Gastrocnemius medialis (tissue), 4 donors: Measurements from ENCODE around the gene SPRN. TPM values are rescaled to one million over a fixed set of nuclear protein-coding genes. Genes with fewer than 3 reads are reported as not detected.

Source experiments
- ATAC-seq, 2 donors: fragments of 150-250 bp; one replicate each; pipeline ENCODE4 v1.9.1; 2016
- DNase-seq, 2 donors: peaks; one replicate each; pipeline ENCODE4 v3.0.0-alpha.2; 2019
- H3K27ac ChIP-seq, 4 donors: fragments of 200-600 bp; sonication (generic); 1 replicate in 1 of 4; 2 replicates in 3 of 4; pipeline ENCODE4 v1.5.1; 2016 to 2018; ENCODE audit warnings: mild to moderate bottlenecking in 2 of 4, moderate library complexity in 1 of 4
- H3K27me3 ChIP-seq, 3 donors: fragments of 200-600 bp; sonication (generic) in 2 of 3; 1 replicate in 1 of 3; 2 replicates in 2 of 3; pipeline versions ENCODE4 v1.5.1 to v1.6.0; 2016 to 2019; ENCODE audit warnings: mild to moderate bottlenecking in 1 of 3, moderate library complexity in 1 of 3
- H3K36me3 ChIP-seq, 2 donors: fragments of 200-600 bp; sonication (generic) in 1 of 2; one replicate each; pipeline ENCODE4 v1.5.1; 2017 to 2018
- H3K4me1 ChIP-seq, 2 donors: fragments of 200-600 bp; sonication (generic) in 1 of 2; one replicate each; pipeline ENCODE4 v1.5.1; 2016 to 2017; ENCODE audit warnings: mild to moderate bottlenecking in 2 of 2
- H3K4me3 ChIP-seq, 4 donors: fragments of 200-600 bp; sonication (generic) in 3 of 4; 1 replicate in 1 of 4; 2 replicates in 3 of 4; pipeline ENCODE4 v1.5.1; 2016 to 2019; ENCODE audit warnings: mild to moderate bottlenecking in 2 of 4
- H3K9me3 ChIP-seq, 3 donors: fragments of 200-600 bp; sonication (generic) in 2 of 3; 1 replicate in 1 of 3; 2 replicates in 2 of 3; pipeline ENCODE4 v1.5.1; 2016 to 2019
- POLR2A ChIP-seq, 2 donors: fragments of 450-650 bp; IDR thresholded peaks; one replicate each; pipeline ENCODE4 v1.6.1; 2017; ENCODE audit warnings: antibody characterized with exemption in 2 of 2, mild to moderate bottlenecking in 2 of 2, moderate library complexity in 2 of 2
- in situ Hi-C, 4 donors: fragments of 200-750 bp; cut with MboI; loops; one replicate each; pipeline versions ENCODE4 v1.15.0 to v1.8.0; 2017; ENCODE audit warnings: low sequenced_read_pairs in 4 of 4
- intact Hi-C: fragments of 100-400 bp; cut with DNase I; formaldehyde crosslinking; loops from one replicate; pipeline ENCODE4 v1.15.1; 2023; ENCODE audit warnings: low total_unique reads
- total RNA-seq, 4 donors: library from RNA; depleted of rRNA; stranded (reverse); fragments of >200 nt; gene quantifications; one replicate each; pipeline versions ENCODE4 v1.1.0 to v1.2.3, GENCODE V29; 2016
- TF ChIP-seq, protein P1 (sequence below), 5 experiments: fragments of 450-650 bp in 3 of 5; fragments of 200-600 bp in 2 of 5; sonication (generic) in 2 of 5; IDR thresholded peaks in 4 of 5; conservative IDR thresholded peaks in 1 of 5; 1 replicate in 4 of 5; 2 replicates in 1 of 5; pipeline ENCODE4 v1.5.1; 2016 to 2019; ENCODE audit warnings: antibody characterized with exemption in 5 of 5, mild to moderate bottlenecking in 3 of 5, moderate library complexity in 3 of 5

SPRN gene
- total RNA-seq, 4 donors from 2014 or later: not detected

DNA sequence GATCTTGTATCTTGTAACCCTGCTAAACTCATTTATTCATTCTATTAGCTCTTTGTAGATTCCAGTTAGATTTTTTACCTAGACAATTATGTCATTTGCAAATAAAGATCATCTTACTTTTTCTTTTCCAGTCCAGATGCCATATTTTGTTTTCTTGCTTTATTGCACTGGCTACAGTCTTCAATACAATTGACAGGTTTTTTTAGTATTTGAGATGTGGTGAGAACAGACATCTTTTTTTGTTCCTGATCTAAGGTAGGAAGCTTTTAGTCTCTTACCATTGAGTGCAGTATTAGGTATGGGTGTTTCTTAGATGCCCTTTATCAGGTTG lies 12.1 kb downstream of the SPRN start:
- H3K4me1 ChIP-seq: no peaks in the 10 kb centered on the region
- intact Hi-C loops: no loop called here
- H3K4me3 ChIP-seq: no peak overlapping the region
- ATAC-seq (no peak), DNase-seq (no peak)
- TF ChIP-seq POLR2A (IDR thresholded peaks at IDR 0.05): no peak
- TF ChIP-seq, protein P1, sequence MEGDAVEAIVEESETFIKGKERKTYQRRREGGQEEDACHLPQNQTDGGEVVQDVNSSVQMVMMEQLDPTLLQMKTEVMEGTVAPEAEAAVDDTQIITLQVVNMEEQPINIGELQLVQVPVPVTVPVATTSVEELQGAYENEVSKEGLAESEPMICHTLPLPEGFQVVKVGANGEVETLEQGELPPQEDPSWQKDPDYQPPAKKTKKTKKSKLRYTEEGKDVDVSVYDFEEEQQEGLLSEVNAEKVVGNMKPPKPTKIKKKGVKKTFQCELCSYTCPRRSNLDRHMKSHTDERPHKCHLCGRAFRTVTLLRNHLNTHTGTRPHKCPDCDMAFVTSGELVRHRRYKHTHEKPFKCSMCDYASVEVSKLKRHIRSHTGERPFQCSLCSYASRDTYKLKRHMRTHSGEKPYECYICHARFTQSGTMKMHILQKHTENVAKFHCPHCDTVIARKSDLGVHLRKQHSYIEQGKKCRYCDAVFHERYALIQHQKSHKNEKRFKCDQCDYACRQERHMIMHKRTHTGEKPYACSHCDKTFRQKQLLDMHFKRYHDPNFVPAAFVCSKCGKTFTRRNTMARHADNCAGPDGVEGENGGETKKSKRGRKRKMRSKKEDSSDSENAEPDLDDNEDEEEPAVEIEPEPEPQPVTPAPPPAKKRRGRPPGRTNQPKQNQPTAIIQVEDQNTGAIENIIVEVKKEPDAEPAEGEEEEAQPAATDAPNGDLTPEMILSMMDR (IDR thresholded peaks at IDR 0.05 in 4 of 5, conservative IDR thresholded peaks at IDR 0.05 in 1 of 5): no peak
- in situ Hi-C loops: no loop called here
- no peaks in the 10 kb centered on the region for H3K27me3 ChIP-seq
- H3K27ac ChIP-seq: no peak overlapping the region
- peaks cover 0 to 4% (median 0%) of the 10 kb centered on the region in 3 donors for H3K9me3 ChIP-seq
- peaks cover 0 to 50% of the 10 kb centered on the region in 2 donors for H3K36me3 ChIP-seq

DNA sequence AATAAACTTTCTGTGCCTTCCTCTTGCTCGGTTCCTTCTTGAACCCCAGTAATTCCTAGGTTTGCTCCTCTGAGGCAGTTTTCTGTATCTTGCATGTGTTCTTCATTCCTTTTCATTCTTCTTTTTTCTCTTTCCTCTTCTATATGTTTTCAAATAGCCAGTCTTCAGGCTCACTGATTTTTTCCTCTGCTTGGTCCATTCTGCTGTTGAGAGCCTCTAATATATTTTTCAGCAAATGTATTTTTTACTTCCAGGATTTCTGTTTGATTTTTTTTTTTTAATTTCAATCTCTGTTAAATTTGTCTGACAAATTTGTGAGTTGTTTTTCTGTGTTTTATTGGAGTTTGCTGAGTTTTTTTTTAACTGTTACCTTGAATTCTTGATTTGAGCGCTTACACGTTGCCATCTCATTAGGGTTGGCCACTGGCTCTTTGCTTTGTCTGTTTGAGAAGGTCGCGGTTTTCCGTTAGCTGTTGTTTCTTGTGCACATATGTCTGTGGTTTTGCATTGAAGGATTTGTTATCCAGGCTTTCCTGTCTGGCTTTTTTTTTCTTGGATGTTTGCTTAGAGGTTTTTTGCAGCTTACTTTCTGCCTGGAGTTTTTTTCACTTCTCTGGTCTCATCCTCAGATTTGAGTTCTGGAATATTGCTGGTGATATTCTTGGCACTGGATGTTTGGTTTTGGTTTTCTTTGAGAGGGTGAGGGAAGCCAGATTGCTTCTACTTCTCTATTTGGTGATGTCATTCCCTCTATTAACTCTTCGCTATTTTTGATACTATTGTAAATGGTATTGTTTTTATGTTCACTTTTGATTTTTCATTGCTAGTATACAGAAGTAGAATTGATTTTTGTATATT lies 12.7 kb downstream of the SPRN start:
- Histone ChIP-seq H3K4me1 (no peaks in the 10 kb centered on the region), H3K27ac (no peak overlapping the region), H3K27me3 (no peaks in the 10 kb centered on the region), H3K36me3 (peaks cover 0 to 50% of the 10 kb centered on the region in 2 donors), H3K9me3 (peaks cover 0 to 4% (median 0%) of the 10 kb centered on the region in 3 donors), H3K4me3 (no peak overlapping the region)
- no peak for ATAC-seq
- DNase-seq: no peak
- intact Hi-C loops (no loop called here), in situ Hi-C loops (no loop called here)
- TF ChIP-seq, protein P1 (IDR thresholded peaks at IDR 0.05 in 4 of 5, conservative IDR thresholded peaks at IDR 0.05 in 1 of 5): no peak
- TF ChIP-seq POLR2A (IDR thresholded peaks at IDR 0.05): no peak

DNA sequence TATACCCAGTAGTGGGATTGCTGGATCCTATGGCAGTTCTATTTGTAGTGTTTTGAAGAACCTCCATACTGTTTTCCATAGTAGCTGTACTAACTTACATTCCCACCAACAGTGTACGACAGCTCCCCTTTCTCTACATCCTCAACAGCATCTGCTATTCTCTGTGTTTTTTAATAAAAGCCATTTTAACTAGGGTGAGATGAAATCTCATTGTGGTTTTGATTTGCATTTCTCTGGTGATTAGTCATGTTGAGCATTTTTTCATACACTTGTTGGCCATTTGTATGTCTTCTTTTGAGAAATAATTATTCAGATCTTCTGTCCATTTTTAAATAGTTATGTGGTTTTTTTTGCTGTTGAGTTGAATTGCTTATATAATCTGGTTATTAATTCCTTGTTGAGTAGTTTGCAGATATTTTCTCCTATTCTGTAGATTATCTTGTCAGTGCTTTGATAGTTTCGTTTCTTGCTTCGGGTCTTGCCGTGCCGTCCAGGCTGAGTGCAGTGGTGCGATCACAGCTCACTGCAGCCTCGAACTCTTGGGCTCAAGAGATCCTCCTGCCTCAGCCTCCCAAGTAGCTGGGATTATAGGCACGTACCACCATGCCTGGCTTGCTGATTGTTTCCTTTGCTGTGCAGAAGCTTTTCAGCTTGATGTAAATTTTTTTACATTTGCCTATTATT lies 18.4 kb downstream of the SPRN start:
- no peaks in the 10 kb centered on the region for H3K27me3 ChIP-seq
- H3K4me3 ChIP-seq: no peak overlapping the region
- no peak for ATAC-seq
- DNase-seq: no peak
- intact Hi-C loops: no loop called here
- H3K4me1 ChIP-seq: no peaks in the 10 kb centered on the region
- H3K9me3 ChIP-seq: no peaks in the 10 kb centered on the region
- H3K27ac ChIP-seq: no peak overlapping the region
- in situ Hi-C loops: no loop called here
- peaks cover 0 to 50% of the 10 kb centered on the region in 2 donors for H3K36me3 ChIP-seq
- TF ChIP-seq, protein P1 (IDR thresholded peaks at IDR 0.05 in 4 of 5, conservative IDR thresholded peaks at IDR 0.05 in 1 of 5): no peak
- TF ChIP-seq POLR2A (IDR thresholded peaks at IDR 0.05): no peak

DNA sequence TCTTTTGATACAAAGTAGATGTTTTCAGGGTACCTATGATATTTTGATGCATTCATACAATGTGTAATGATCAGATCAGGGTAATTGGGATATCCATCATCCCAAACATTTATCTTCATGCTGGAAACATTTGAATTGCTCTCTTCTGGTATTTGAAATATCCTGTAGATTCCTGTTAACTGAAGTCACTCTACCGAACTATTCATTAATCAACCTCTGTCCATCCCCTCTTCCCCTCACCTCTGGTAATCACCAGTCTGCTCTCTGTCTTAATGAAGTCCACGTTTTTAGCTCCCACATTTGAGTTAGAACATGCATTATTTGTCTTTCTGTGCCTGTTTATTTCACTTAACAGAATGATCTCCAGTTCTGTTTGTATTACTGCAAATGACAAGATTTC lies 19.2 kb downstream of the SPRN start:
- no peak for ATAC-seq
- in situ Hi-C loops: no loop called here
- no peak for DNase-seq

More for the DNA sequence above, 19.2 kb downstream of the SPRN start:
- H3K27ac ChIP-seq: no peak overlapping the region
- H3K4me3 ChIP-seq: no peak overlapping the region
- H3K4me1 ChIP-seq: no peaks in the 10 kb centered on the region
- no peak for TF ChIP-seq POLR2A (IDR thresholded peaks at IDR 0.05)
- TF ChIP-seq, protein P1 (IDR thresholded peaks at IDR 0.05 in 4 of 5, conservative IDR thresholded peaks at IDR 0.05 in 1 of 5): no peak
- H3K27me3 ChIP-seq: no peaks in the 10 kb centered on the region
- intact Hi-C loops: no loop called here
- no peaks in the 10 kb centered on the region for H3K9me3 ChIP-seq
- peaks cover 0 to 50% of the 10 kb centered on the region in 2 donors for H3K36me3 ChIP-seq
